PC-3 (cell line): ENCODE measurements around the gene FOXR1. TPM values are rescaled to one million over a fixed set of nuclear protein-coding genes. Genes with fewer than 3 reads are reported as not detected.

Experiments
- ATAC-seq: fragments of 200-7000 bp; cut with Tn5 transposase; 2 replicates; pipeline ENCODE4 v1.9.1; 2020; ENCODE audit warnings: mild to moderate bottlenecking, moderate library complexity
- BruUV-seq: library from RNA; stranded (reverse); fragments of 400-500 nt; replicated peaks from 2 replicates; lab custom pipeline; 2021; lab: Mats Ljungman, UMichigan
- CTCF ChIA-PET: fragments of 300-600 bp; sonication (Branson Sonifier 250); formaldehyde crosslinking; loops from one replicate; lab custom pipeline; 2022; ENCODE audit warnings: antibody characterized with exemption; lab: Charles Lee
- POLR2A ChIA-PET: fragments of 300-600 bp; sonication (Branson Sonifier 250); formaldehyde crosslinking; loops from one replicate; lab custom pipeline; 2022; ENCODE audit warnings: antibody characterized with exemption; ENCODE audit not compliant: unreplicated experiment; lab: Charles Lee
- DNase-seq: peaks from one replicate; pipeline ENCODE4 v3.0.0-alpha.2; 2015
- H2AFZ ChIP-seq: fragments of 300-600 bp; sonication (generic); 2 replicates; pipeline ENCODE4 v1.6.0; 2016; ENCODE audit warnings: antibody characterized with exemption, low read length
- H3F3A ChIP-seq: fragments of 300-600 bp; sonication (generic); one replicate; pipeline ENCODE4 v1.6.0; 2017; ENCODE audit warnings: antibody characterized with exemption, low read length, control low read depth, mild to moderate bottlenecking; ENCODE audit not compliant: unreplicated experiment
- H3K27ac ChIP-seq: fragments of 300-600 bp; sonication (generic); 2 replicates; pipeline ENCODE4 v1.5.1; 2016; ENCODE audit warnings: mild to moderate bottlenecking, low read length
- H3K27me3 ChIP-seq: fragments of 300-600 bp; sonication (generic); 2 replicates; pipeline ENCODE4 v1.6.1; 2016; ENCODE audit warnings: low read length, mixed read lengths
- H3K36me3 ChIP-seq: fragments of 300-600 bp; sonication (generic); 2 replicates; pipeline ENCODE4 v1.6.1; 2016; ENCODE audit warnings: low read depth, mixed run types, low read length, mixed read lengths
- H3K4me1 ChIP-seq: fragments of 300-600 bp; sonication (generic); 2 replicates; pipeline ENCODE4 v1.5.1; 2016; ENCODE audit warnings: low read length; ENCODE audit not compliant: insufficient read depth
- H3K4me2 ChIP-seq: fragments of 300-600 bp; sonication (generic); 2 replicates; pipeline ENCODE4 v1.6.0; 2016; ENCODE audit warnings: low read length
- H3K4me3 ChIP-seq: fragments of 300-600 bp; sonication (generic); 2 replicates; pipeline ENCODE4 v1.5.1; 2016; ENCODE audit warnings: mild to moderate bottlenecking, low read length, mixed read lengths
- H3K79me2 ChIP-seq: fragments of 300-600 bp; sonication (generic); 2 replicates; pipeline ENCODE4 v1.6.1; 2017; ENCODE audit warnings: low read length, mixed read lengths
- H3K9ac ChIP-seq: fragments of 300-600 bp; sonication (generic); 2 replicates; pipeline ENCODE4 v1.6.0; 2016; ENCODE audit warnings: mild to moderate bottlenecking, low read length
- H3K9me2 ChIP-seq: fragments of 300-600 bp; sonication (generic); replicated peaks from 2 replicates; pipeline ENCODE4 v1.6.1; 2016; ENCODE audit warnings: mixed run types, low read length, mixed read lengths
- H3K9me3 ChIP-seq: fragments of 300-600 bp; sonication (generic); 2 replicates; pipeline ENCODE4 v1.6.1; 2016; ENCODE audit warnings: low read length, mixed read lengths
- H4K20me1 ChIP-seq: fragments of 300-600 bp; sonication (generic); 2 replicates; pipeline ENCODE4 v1.6.1; 2016; ENCODE audit warnings: low read length, mixed read lengths
- EZH2 ChIP-seq: fragments of 300-600 bp; sonication (generic); IDR thresholded peaks from one replicate; pipeline ENCODE4 v1.6.1; 2017; ENCODE audit warnings: antibody characterized with exemption, mild to moderate bottlenecking, low read length; ENCODE audit not compliant: unreplicated experiment
- EZH2phosphoT487 ChIP-seq: fragments of 300-600 bp; sonication (generic); IDR thresholded peaks from 2 replicates; pipeline ENCODE4 v1.6.1; 2018; ENCODE audit warnings: mild to moderate bottlenecking, antibody characterized with exemption, low read length, borderline replicate concordance
- intact Hi-C: fragments of 100-400 bp; cut with micrococcal nuclease; formaldehyde crosslinking; loops from 2 replicates; pipeline ENCODE4 v1.9.0; 2023
- total RNA-seq: library from RNA; depleted of rRNA; stranded (reverse); fragments of >200 nt; gene quantifications from 2 replicates; pipeline ENCODE4 v1.2.3, GENCODE V29; 2014
- TF ChIP-seq, protein P1 (sequence below): fragments of 300-600 bp; sonication (generic); conservative IDR thresholded peaks from 2 replicates; pipeline ENCODE4 v1.5.1; 2017; ENCODE audit warnings: antibody characterized with exemption, low read depth, mild to moderate bottlenecking, low read length

FOXR1 gene
- total RNA-seq, 1 experiment from 2014 or later = not detected

GRCh38 chr11:118929501-118930093 is 42.0 kb upstream of the FOXR1 start:
- POLR2A ChIA-PET = interaction anchor here (0.6 to 1.3 kb wide), 2 partner anchors 13 to 17 kb away, joined by 3 to 5 read pairs; no protein-coding TSS in a partner anchor
- Histone ChIP-seq H3K79me2 (peaks cover 27% of the 10 kb centered on the region), H3K4me2 (peak overlapping the region; percentile 97), H3K9ac (peak overlapping the region; percentile 75), H3K9me2 (no peaks in the 10 kb centered on the region), H2AFZ (peak overlapping the region; percentile 69), H3K9me3 (no peaks in the 10 kb centered on the region), H3F3A (no peaks in the 10 kb centered on the region), H4K20me1 (peaks cover under 1% of the 10 kb centered on the region), H3K4me3 (peak overlapping the region; percentile 87), H3K27ac (peak overlapping the region; percentile 78), H3K27me3 (no peaks in the 10 kb centered on the region), H3K36me3 (no peaks in the 10 kb centered on the region), H3K4me1 (peaks cover 48% of the 10 kb centered on the region)
- TF ChIP-seq EZH2 (no peak), EZH2phosphoT487 (no peak)
- TF ChIP-seq, protein P1, sequence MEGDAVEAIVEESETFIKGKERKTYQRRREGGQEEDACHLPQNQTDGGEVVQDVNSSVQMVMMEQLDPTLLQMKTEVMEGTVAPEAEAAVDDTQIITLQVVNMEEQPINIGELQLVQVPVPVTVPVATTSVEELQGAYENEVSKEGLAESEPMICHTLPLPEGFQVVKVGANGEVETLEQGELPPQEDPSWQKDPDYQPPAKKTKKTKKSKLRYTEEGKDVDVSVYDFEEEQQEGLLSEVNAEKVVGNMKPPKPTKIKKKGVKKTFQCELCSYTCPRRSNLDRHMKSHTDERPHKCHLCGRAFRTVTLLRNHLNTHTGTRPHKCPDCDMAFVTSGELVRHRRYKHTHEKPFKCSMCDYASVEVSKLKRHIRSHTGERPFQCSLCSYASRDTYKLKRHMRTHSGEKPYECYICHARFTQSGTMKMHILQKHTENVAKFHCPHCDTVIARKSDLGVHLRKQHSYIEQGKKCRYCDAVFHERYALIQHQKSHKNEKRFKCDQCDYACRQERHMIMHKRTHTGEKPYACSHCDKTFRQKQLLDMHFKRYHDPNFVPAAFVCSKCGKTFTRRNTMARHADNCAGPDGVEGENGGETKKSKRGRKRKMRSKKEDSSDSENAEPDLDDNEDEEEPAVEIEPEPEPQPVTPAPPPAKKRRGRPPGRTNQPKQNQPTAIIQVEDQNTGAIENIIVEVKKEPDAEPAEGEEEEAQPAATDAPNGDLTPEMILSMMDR = no peak
- CTCF ChIA-PET = interaction anchor here (0.5 to 1.4 kb wide), 8 partner anchors 8 to 240 kb away, joined by 3 to 12 read pairs (median 4); no protein-coding TSS in a partner anchor
- intact Hi-C loops = loop anchor here (1.0 kb wide), 2 partner anchors 27 to 239 kb away; partner anchors contain the start of gene UPK2
- ATAC-seq (peak; percentile 9), DNase-seq (peak; percentile 88)
- no TSS peak for BruUV-seq

DNA sequence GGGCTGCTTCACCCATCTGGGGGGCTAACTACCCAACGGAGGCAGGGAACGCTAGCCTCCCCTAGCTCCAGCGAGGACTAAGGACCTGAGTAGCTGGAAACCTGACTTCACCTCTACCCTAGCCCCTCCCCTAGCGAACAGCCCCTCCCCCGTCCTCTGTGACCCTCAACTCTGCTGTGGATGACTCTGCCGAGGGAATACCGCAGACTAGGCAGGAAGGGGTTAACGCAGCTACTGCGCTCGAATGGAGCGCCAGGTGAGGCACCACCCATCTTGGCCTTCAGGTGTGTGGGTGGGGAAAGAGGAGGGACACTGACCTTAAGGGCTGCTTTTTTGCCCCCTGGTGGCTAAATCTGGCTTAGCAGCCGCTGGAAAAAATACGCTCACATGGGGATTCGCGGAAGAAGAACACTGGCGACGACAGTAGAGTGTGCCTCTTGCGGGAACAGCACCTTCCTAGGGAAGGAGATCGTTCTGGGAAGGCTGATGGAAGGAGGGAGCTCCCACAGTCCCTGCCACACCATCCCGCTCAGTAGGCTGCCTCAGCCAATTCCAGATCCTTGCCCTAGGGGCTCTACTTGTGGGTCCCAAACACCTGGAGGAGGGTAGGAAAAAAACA is 41.4 kb upstream of the FOXR1 start:
- H3K9me2 ChIP-seq = no peaks in the 10 kb centered on the region
- intact Hi-C loops = loop anchor here (1.0 kb wide), 2 partner anchors 26 to 240 kb away; partner anchors contain the start of gene UPK2
- H3K4me2 ChIP-seq = peak overlapping the region; percentile 97
- no TSS peak for BruUV-seq
- H3K27me3 ChIP-seq = no peaks in the 10 kb centered on the region
- peak overlapping the region; percentile 75 for H3K9ac ChIP-seq
- ChIA-PET POLR2A (interaction anchor here (1.3 kb wide), 1 partner anchor 18 kb away, joined by 3 read pairs; no protein-coding TSS in a partner anchor), CTCF (interaction anchor here (0.5 to 1.4 kb wide), 8 partner anchors 9 to 240 kb away, joined by 3 to 12 read pairs (median 4); no protein-coding TSS in a partner anchor)
- no peak for TF ChIP-seq EZH2phosphoT487
- TF ChIP-seq, protein P1 = peak; percentile 95
- peak overlapping the region; percentile 78 for H3K27ac ChIP-seq
- H3K79me2 ChIP-seq = peaks cover 21% of the 10 kb centered on the region
- DNase-seq = peak; percentile 100
- no peaks in the 10 kb centered on the region for H3K9me3 ChIP-seq
- H2AFZ ChIP-seq = peak overlapping the region; percentile 69
- H4K20me1 ChIP-seq = no peaks in the 10 kb centered on the region
- H3K4me3 ChIP-seq = peak overlapping the region; percentile 87
- H3F3A ChIP-seq = no peaks in the 10 kb centered on the region
- H3K36me3 ChIP-seq = no peaks in the 10 kb centered on the region
- peaks cover 48% of the 10 kb centered on the region for H3K4me1 ChIP-seq
- ATAC-seq = peak; percentile 12
